ENCODE measurements around the gene SIRPA. TPM values are rescaled to one million over a fixed set of nuclear protein-coding genes. Genes with fewer than 3 reads are reported as not detected.
"Not testable (repeated sequence)": the region's sequence is repeated elsewhere in the genome, so short reads cannot be mapped to it uniquely, and the experiment has no call there.

Gene SIRPA
- total RNA-seq, 1 donor from 2014 or later = 13.0 TPM

- Mint-ChIP-seq H3K4me3 (ENCODE audit: unreplicated experiment) (no peak overlapping the region), H3K9me3 (ENCODE audit: unreplicated experiment) (no peaks in the 10 kb centered on the region), H3K4me1 (ENCODE audit: unreplicated experiment) (peaks cover 3% of the 10 kb centered on the region), H3K27me3 (ENCODE audit: unreplicated experiment) (no peaks in the 10 kb centered on the region), H3K27ac (ENCODE audit: unreplicated experiment) (no peak overlapping the region), H3K36me3 (ENCODE audit: unreplicated experiment) (no peaks in the 10 kb centered on the region)
- TF ChIP-seq CTCF (IDR thresholded peaks at IDR 0.05) = no peak
- no peak for DNase-seq (ENCODE audit: extremely low spot score, unreplicated experiment)
Measured at GRCh38 chr20:1908191-1908590, 13.0 kb downstream of the SIRPA start.

- Mint-ChIP-seq H3K27me3 (ENCODE audit: unreplicated experiment) (no peaks in the 10 kb centered on the region), H3K4me1 (ENCODE audit: unreplicated experiment) (peaks cover 3% of the 10 kb centered on the region), H3K9me3 (ENCODE audit: unreplicated experiment) (no peaks in the 10 kb centered on the region), H3K4me3 (ENCODE audit: unreplicated experiment) (no peak overlapping the region), H3K27ac (ENCODE audit: unreplicated experiment) (no peak overlapping the region), H3K36me3 (ENCODE audit: unreplicated experiment) (no peaks in the 10 kb centered on the region)
- no peak for TF ChIP-seq CTCF (IDR thresholded peaks at IDR 0.05)
- no peak for DNase-seq (ENCODE audit: extremely low spot score, unreplicated experiment)
Measured at GRCh38 chr20:1909097-1909496, 13.9 kb downstream of the SIRPA start.

- H3K4me1 Mint-ChIP-seq (ENCODE audit: unreplicated experiment) = no peaks in the 10 kb centered on the region
- no peak overlapping the region for H3K4me3 Mint-ChIP-seq (ENCODE audit: unreplicated experiment)
- H3K27me3 Mint-ChIP-seq (ENCODE audit: unreplicated experiment) = no peaks in the 10 kb centered on the region
- DNase-seq (ENCODE audit: extremely low spot score, unreplicated experiment) = no peak
- H3K36me3 Mint-ChIP-seq (ENCODE audit: unreplicated experiment) = peaks cover 4% of the 10 kb centered on the region
- no peak for TF ChIP-seq CTCF (IDR thresholded peaks at IDR 0.05)
- H3K9me3 Mint-ChIP-seq (ENCODE audit: unreplicated experiment) = no peaks in the 10 kb centered on the region
- H3K27ac Mint-ChIP-seq (ENCODE audit: unreplicated experiment) = no peak overlapping the region
Measured at GRCh38 chr20:1911536-1911935, 16.3 kb downstream of the SIRPA start.

GRCh38 chr20:1912053-1912452, 16.8 kb downstream of the SIRPA start:
- H3K27me3 Mint-ChIP-seq (ENCODE audit: unreplicated experiment) = no peaks in the 10 kb centered on the region
- H3K9me3 Mint-ChIP-seq (ENCODE audit: unreplicated experiment) = no peaks in the 10 kb centered on the region
- peaks cover 4% of the 10 kb centered on the region for H3K36me3 Mint-ChIP-seq (ENCODE audit: unreplicated experiment)
- no peak overlapping the region for H3K27ac Mint-ChIP-seq (ENCODE audit: unreplicated experiment)
- H3K4me1 Mint-ChIP-seq (ENCODE audit: unreplicated experiment) = no peaks in the 10 kb centered on the region
- H3K4me3 Mint-ChIP-seq (ENCODE audit: unreplicated experiment) = no peak overlapping the region
- DNase-seq (ENCODE audit: extremely low spot score, unreplicated experiment) = no peak
- no peak for TF ChIP-seq CTCF (IDR thresholded peaks at IDR 0.05)

GRCh38 chr20:1912646-1913045, 17.4 kb downstream of the SIRPA start:
- no peak for TF ChIP-seq CTCF (IDR thresholded peaks at IDR 0.05)
- no peak for DNase-seq (ENCODE audit: extremely low spot score, unreplicated experiment)
- Mint-ChIP-seq H3K4me3 (ENCODE audit: unreplicated experiment) (no peak overlapping the region), H3K27me3 (ENCODE audit: unreplicated experiment) (no peaks in the 10 kb centered on the region), H3K36me3 (ENCODE audit: unreplicated experiment) (peaks cover 4% of the 10 kb centered on the region), H3K9me3 (ENCODE audit: unreplicated experiment) (no peaks in the 10 kb centered on the region), H3K27ac (ENCODE audit: unreplicated experiment) (no peak overlapping the region), H3K4me1 (ENCODE audit: unreplicated experiment) (no peaks in the 10 kb centered on the region)

- H3K4me1 Mint-ChIP-seq (ENCODE audit: unreplicated experiment); H3K27ac Mint-ChIP-seq (ENCODE audit: unreplicated experiment); H3K4me3 Mint-ChIP-seq (ENCODE audit: unreplicated experiment); H3K27me3 Mint-ChIP-seq (ENCODE audit: unreplicated experiment); DNase-seq (ENCODE audit: extremely low spot score, unreplicated experiment); H3K9me3 Mint-ChIP-seq (ENCODE audit: unreplicated experiment); H3K36me3 Mint-ChIP-seq (ENCODE audit: unreplicated experiment): not testable (repeated sequence)
Measured at GRCh38 chr20:1915233-1915632, 20.0 kb downstream of the SIRPA start.
